GM13976 (cell line): ENCODE data around the gene FMC1.

Experiments
- DNase-seq: peaks from one replicate; pipeline ENCODE4 v3.0.0; 2012; ENCODE audit warnings: low spot score
- CTCF ChIP-seq: IDR thresholded peaks from 2 replicates; pipeline ENCODE4 v1.5.1; 2012; ENCODE audit warnings: borderline replicate concordance, mild to moderate bottlenecking; ENCODE audit not compliant: insufficient read depth; ENCODE audit errors: extremely low read depth, missing control alignments, control extremely low read depth
- in situ Hi-C: fragments of 300-500 bp; cut with MboI; formaldehyde crosslinking; loops from one replicate; pipeline ENCODE4 v1.12.0; 2022; ENCODE audit warnings: low sequenced_read_pairs, mixed read lengths, inconsistent platforms; ENCODE audit not compliant: unreplicated experiment

FMC1 gene

GRCh38 chr7:139358541-139359365 lies 17.6 kb downstream of the FMC1 start:
- in situ Hi-C loops: no loop called here
- TF ChIP-seq CTCF: no peak
- no peak for DNase-seq

- peak; percentile 95 for DNase-seq
- TF ChIP-seq CTCF: no peak
Measured at GRCh38 chr7:139359366-139360209, 18.5 kb downstream of the FMC1 start, which contains the start of gene LUC7L2. TSS of gene LUC7L2 (plus strand) at chr7:139359894. CDS start at chr7:139360262, 368 bp downstream.

GRCh38 chr7:139360210-139360947 lies 19.2 kb downstream of the FMC1 start:
- DNase-seq: peak; percentile 94
- no peak for TF ChIP-seq CTCF
- in situ Hi-C loops: no loop called here

More at GRCh38 chr7:139359366-139360209, 18.5 kb downstream of the FMC1 start, which contains the start of gene LUC7L2:
- in situ Hi-C loops: no loop called here

GRCh38 chr7:139360948-139361307 lies 19.8 kb downstream of the FMC1 start:
- in situ Hi-C loops: no loop called here
- no peak for TF ChIP-seq CTCF
- no peak for DNase-seq

- TF ChIP-seq CTCF: no peak
- in situ Hi-C loops: no loop called here
- DNase-seq: no peak
Measured at GRCh38 chr7:139361523-139361922, 20.4 kb downstream of the FMC1 start.

GRCh38 chr7:139362302-139362701 lies 21.2 kb downstream of the FMC1 start:
- in situ Hi-C loops: no loop called here
- no peak for DNase-seq
- no peak for TF ChIP-seq CTCF
